CD1c-positive myeloid dendritic cell (primary cell): ENCODE measurements around the gene KDR.

Experiments used
- DNase-seq: peaks from one replicate; pipeline ENCODE4 v3.0.0-alpha.2; 2016; ENCODE audit errors: extremely low spot score

Gene KDR

DNA sequence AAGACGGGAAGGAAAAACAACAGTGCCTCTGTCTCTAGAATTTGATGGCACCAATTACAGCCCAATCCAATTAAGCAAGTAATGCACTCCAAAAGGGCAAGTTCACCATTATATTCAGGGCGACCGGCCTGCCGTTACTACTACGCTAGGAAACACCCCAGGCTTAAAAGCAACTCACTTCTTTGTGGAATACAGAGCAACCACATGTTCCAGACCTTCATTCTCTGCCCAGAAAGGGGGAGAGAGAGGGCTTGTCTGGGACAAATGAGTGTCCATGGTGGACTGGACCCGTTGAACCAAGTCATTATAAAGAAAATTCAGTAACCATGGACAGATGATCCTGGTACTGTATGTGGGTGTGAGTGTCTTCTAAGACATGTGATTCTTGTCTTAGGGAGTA is 1.6 kb downstream of the KDR start:
- DNase-seq: no peak

DNA sequence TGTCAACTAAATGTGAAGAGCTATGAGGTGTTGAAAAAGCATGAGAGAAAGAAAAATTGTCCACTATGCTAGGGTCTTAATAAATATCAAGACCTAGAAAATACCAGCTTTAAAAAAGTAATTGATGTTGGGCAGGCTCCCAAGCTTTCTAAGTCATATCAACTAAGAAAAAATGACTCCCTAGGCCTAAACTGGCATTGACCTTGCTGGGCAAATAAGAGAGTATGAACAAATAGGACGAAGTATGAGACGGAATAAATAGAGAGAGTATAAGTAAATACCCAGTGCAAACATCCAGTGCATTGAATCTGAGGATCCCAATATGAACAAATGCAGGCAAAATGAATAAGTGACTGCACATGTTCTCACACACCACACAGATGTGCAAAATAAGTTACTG is 3.2 kb downstream of the KDR start:
- no peak for DNase-seq

DNA sequence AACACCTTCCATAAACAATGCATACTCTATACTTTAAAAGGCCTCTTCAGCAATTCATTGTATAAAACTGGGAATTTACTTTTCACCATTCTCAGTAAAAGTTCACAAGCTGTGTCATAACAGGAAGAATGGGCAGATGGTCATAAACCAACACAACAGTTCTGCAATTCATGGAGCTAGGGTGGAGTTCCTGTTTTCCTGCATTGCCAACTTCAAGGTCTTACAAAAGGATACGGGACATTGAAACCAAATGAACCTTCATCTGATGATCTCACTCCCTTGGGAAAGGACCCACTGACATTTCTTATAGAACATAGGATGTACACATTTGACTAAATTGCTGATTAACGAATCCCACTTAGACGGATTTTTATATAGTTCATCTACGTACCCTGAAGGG is 4.1 kb downstream of the KDR start:
- DNase-seq: peak; percentile 41

DNA sequence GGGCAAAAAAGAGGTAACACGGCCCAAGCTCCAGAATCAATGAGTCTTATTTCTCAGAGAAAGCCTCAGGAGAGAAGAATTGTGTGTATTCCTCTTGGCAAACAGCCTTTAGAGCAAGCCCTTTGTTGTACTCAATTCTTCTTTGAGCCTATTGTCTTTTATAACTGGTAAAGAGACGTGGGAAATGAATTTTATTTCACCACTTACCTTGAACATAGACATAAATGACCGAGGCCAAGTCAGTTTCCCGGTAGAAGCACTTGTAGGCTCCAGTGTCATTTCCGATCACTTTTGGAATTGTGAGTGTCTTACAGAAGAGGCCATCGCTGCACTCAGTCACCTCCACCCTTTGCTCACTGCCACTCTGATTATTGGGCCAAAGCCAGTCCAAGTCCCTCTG is 7.0 kb downstream of the KDR start:
- DNase-seq: no peak

DNA sequence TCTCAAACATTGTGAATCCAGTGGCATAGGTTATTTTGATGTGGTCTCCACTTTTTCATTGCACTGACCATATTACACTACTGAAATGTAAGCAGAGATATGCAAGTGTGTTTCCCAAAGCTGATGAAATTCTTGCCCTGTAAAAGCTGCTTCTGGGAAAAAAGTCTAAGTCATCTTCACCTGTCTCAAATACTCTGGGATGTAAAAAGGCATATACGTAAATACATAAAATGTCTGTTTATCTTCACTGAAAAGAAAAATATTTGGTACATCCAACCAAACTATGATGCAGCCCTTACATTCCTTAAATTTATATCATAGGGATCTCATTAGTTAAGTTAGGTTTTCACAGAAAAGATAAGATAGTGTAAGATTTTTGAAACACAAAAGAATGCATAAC is 7.9 kb downstream of the KDR start:
- DNase-seq: no peak

DNA sequence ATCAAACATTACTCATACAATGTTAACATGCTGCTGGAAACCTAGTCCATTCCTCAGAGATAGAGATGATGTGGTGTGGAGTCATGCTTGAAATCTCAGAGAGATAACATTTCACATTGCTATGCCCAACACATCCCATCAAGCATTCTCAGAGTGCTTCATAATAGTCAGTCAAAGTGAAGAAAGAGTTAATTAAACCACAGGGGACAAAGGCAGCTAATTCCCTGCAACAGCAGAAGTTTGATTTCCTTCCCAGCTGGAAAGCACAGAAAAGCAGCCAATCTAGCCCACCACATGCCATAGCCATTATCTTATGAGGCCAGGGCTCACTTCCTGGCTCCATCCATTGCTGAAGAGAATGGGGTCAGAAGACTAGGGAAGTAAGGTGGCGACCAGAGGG is 8.9 kb downstream of the KDR start:
- no peak for DNase-seq

DNA sequence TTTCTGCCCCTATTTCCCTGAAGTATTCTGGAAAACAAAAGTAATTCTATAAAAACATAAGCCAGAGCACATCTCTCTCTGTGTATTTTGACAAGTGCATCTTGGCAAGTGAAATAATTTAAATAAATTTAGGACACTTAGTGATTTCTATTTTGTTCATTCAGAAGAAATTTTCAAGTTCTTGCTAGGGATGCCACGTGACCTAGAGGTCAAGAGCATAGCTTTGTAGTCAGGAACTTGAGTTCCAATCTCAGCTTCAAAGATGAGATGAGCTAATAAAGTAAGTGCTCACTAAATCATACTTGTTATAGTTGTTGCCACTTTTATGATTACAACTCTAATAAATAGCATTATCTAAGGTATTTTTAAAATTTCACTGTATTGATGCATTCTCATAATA is 13.8 kb downstream of the KDR start:
- no peak for DNase-seq

DNA sequence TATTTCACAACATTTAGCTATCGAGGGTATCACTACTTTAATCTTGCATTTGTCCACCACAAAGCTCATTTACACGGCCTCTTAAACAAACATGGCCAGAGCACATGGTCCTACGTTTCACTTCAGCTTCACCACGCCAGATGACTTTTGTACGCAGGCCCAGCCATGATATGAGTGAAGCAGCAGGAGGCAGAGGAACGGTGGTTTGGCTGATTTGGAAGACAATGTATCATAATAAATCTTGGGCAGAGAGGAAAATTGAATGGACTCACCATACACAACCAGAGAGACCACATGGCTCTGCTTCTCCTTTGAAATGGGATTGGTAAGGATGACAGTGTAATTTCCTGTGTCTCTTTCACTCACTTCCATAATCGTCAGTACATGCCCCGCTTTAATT is 15.3 kb downstream of the KDR start:
- no peak for DNase-seq

DNA sequence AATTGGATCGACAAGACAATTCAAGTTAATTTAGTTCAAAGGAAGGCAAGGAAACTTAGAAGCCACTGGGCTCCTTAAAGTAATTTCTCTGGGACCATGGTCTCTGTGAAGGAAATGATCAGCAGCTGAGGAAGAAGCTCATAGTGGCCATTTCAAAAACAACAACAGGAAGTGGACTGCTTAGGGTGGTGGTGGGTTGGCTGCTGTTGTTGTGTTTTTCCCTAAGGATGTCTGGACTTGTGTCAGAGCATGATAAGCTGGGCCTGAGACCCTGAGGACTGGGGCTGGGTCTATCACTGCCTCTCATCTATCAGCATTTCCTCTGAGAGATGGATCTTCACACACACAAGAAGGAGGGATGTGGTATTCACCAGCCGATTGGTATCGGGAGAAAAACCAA is 18.3 kb downstream of the KDR start:
- DNase-seq: no peak

DNA sequence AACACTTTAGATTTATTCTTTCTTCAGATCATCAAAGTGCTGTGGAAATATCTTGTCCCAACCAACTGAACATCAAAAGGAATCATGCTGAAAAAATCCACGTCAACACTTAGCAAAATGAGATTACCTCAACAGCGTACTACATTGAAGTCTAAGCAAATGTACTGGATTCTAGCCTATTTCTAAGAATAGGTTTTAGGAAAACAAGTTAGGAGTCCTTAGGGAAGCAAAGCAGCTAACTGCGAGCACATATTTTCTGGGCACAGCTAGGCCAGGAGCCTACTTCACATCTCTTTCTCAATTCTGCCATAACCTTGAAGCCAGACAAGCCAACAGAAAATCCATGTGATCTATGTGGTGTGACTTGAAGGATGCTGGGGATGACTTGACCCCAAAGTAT is 22.2 kb downstream of the KDR start:
- DNase-seq: no peak

DNA sequence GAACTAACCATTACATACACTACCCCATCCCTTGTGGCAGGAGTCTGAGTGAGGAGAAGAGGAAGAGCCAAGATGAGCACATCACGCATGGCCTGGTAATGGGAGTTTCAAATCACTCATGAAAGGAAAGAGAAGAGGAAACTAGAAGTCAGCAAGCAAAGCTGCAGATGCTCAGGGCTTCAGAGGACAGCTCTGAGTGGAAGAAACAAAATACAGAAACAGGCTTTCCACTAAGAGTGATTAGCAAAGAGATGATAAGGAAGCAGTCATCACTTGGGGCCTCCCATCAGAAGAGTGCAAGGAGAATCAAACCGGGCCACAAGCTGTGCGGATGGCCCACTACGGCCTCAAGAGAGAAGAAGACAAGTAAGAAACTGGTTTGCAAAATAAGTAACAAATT is 25.6 kb downstream of the KDR start:
- DNase-seq: no peak

DNA sequence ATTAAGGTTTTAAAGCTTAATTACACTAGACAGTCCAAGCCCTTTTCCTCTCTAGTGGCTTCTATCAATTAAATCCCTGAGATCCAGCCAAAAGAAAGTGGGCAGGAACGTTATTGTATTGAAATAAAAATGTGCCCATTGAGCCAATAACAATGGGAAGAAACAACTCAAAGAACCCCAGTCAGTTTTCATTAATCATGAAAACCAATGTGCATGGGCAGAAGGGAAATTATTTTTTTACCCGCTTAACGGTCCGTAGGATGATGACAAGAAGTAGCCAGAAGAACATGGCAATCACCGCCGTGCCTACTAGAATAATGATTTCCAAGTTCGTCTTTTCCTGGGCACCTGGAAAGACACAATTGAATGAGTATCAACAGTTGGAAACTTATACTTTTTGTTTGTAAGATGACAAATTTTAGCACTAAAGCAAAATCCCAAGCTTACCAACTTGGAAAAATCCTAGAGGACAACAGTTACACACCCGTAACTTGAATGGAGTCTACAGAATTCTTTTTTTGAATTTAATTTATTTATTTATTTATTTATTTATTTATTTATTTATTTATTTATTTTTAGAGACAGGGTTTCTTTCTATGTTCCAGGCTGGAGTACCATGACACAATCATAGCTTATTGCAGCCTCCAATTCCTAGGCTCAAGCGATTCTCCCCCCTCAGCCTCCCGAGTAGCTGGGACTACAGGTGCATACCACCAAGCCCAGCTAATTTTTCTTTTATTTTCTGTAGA is 26.8 kb downstream of the KDR start:
- no peak for DNase-seq

DNA sequence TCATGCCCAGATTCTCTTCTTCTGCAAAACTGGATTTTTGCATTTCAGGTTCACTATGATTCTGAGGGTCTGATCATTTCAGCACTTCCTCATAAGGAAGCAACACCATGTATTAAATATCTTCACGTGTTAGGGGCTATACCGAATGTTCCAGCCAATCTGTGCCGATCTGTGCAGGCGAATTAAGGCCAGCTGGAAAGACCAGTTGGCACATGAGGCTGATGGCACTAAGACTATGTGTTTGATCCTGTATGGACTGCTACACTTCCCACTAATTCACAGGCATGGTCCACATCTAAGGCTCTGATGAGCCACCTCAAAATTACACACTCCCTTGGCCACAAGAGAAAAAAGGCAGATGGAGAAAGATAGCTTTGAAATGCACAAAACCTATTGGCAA is 28.8 kb downstream of the KDR start:
- DNase-seq: no peak

DNA sequence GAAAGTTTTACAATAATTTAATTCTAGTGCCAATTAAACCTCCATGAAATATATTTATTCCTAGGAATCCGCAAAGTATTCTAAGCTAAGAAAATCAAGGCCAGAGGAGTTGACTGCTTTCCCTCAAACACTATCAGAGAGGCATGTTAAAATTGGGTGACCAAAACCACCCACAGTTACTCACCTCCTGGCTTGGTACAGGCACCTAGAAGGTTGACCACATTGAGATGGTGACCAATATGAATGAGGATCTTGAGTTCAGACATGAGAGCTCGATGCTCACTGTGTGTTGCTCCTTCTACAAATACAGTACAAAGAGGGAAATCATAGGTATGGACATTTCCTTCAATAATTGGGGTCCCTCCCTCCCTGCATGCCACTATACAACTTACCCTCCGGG is 29.4 kb downstream of the KDR start:
- no peak for DNase-seq

DNA sequence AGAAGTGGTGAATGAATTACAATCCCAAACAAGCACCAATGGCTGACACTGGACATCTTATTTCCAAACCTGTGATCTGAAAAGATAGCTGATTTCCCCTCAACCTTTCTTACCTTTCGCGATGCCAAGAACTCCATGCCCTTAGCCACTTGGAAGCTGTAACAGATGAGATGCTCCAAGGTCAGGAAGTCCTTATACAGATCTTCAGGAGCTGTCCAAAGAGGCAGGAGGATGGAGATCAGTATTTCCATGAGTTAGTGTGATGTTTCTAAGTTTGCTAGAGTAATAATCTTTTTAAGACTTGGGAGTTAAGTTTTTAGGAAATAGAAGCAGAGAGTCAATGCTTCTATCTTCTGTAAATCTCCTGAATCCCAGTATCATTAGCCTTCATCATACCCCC is 32.9 kb downstream of the KDR start:
- no peak for DNase-seq

DNA sequence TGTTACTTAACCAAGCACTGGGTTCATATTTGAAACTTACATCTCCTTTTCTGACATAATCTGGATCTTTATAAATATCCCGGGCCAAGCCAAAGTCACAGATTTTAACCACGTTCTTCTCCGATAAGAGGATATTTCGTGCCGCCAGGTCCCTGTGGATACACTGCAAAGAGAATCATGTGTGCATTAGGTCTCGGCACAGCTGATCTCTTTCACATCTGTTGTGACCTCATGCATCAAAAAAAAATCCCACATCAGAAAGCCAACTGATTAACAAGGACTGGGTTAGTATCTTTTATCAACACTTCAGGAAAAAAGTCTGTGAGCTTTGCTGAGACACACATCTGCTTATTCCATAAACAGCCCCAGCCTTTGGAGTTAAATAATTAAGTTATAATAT is 35.5 kb downstream of the KDR start:
- DNase-seq: no peak

DNA sequence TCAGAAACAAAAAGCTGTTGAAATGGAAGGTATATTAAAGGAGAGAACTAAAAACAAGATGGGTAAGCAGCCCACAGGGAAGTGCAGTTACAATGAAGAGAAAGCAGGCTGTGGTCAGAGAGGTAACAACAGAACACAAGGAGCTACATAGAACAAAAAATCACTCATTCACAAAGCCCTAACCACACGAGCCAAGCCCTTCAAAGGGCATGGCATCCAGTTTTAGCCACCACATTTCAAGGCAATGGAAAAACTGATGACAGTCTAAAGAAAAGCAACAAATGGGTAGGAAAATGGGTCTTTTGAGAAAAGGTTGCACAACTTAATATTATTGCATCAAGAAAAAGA is 37.5 kb downstream of the KDR start:
- DNase-seq: no peak

DNA sequence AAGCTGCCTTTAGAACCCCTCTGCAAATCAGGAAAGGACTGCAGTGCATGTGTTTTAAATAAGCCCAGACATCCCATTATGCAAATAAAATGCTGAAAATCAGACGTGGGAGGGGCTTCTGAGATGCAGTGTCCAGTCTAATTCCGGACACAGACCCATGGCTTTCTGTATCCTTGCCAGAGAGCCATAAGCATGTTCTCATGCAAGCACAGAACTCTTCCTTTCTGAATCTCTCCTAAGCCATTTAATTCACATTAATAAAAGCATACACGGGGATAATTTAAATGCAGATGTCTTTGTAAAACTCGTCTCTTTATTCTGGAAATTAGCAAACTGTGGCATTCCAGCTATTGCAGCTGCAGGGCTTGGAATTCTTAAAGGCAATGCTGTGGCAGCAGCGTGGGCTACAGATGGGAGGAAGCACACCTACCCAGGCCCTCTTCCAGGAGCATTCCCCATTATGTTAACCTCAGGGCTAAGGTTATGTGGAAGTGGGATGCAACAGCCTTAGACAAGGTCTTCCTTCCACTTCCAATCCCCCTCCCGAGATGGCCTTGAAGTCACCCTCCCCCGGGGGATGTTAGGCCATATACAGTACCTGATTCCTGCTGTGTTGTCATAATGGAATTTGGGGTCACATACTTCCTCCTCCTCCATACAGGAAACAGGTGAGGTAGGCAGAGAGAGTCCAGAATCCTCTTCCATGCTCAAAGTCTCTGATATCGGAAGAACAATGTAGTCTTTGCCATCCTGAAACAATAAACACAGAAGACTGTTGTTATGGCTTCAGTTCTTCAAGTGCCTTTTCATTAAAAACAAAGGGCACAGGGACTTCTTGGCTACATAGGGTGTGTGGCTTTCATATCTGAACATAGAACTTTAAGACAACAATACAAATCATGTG is 38.1 kb downstream of the KDR start:
- no peak for DNase-seq

DNA sequence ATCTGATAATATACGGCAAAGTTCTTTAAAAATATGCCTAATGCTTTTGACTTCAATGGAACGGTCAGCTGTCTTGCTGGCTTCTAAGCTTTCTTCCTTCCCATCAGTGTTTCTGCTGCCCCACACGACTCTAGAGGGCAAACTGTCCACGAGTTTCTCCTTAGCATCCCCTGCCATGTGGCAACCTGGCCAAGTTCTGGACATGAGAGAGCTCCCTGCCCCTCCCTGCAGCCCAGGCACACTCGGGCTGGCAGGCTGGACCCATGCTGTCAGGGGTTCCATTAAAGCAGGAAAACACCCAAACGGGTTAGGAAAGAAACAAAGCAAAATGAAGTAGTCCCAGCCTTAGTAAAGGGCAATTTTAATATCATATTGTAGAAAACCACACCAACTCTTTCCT is 38.8 kb downstream of the KDR start:
- no peak for DNase-seq

DNA sequence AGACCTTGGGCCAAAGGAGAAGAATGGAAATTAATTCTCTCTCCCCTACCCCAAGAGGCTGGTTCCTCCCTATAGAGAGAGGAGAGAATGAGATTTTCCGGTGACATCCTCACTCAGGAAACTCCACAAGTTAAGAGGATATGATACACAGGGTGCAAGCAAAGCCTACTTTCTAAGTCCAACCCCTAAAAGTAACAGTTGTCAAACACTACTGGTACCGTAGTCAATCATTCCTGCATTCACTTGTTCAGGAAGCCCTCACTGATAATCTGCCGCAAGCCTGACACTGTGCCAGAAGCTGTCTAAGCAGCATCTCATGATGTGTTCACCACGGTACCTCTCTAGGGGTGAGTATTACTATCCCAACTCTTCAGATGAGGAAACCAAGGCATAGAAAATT is 41.7 kb downstream of the KDR start:
- no peak for DNase-seq

DNA sequence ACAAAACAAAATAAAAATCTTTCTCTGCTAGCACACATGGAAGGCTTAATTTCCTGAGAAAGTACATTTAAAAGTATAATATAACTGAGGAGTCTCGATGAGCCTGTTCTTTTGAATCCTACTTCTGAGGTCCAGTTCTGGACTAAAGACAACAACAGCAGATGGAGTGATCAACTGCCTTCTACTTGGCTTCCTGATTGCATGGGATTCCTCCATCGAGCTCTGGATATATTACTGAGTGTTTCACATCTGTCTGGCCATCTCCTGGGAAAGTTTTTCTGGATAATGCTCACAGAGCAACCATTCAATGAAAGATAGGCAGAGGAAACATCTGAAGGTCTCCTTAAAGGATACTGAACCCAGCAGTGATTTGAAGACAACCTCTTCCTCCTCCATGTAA is 42.6 kb downstream of the KDR start:
- no peak for DNase-seq

DNA sequence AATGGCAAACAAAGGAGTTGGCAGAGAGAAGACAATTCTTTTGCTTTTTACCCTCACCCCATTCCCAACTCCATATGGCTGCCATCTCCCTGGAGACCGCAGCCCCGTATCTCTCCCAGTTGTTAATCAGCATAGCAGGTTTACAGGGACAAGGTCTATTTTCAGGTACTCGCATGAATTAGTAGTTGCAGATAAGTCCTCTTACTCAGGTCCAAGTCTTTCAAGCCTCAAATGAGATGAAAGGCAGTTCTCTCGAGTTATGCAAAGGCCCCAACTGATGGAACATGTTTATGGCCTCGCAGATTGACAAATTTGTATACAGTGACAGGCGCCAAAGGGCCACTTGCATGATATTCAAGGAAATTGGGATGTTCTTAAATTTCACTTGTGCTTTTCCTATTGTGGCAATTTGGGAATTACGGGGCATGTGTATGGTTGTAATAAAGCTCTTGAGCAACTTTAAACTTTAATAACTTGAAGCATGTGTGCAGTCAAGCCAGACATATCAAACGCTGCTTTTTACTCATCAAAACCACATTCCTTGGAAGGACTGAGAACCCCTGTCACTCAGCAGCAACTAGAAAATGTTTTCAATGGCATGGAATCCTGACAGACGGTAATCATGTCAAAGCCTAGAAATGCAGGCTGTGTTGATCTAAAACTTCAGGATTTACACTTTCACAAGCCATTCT is 45.1 kb downstream of the KDR start:
- no peak for DNase-seq
